Endometrium (tissue), 2 donors: ENCODE data around the gene PAMR1.
"Not testable (repeated sequence)": the region's sequence is repeated elsewhere in the genome, so short reads cannot be mapped to it uniquely, and the experiment has no call there.

Experiments used
- FAIRE-seq: peaks from 2 replicates; lab custom pipeline; 2012; peaks lifted over from hg19 to GRCh38; lab: Jason Lieb, UNC
- donor health status: control.
- donor health status: control.

The PAMR1 gene

GRCh38 chr11:35543481-35543880 is 18.1 kb upstream of the PAMR1 start:
- no peak for FAIRE-seq

- peak; percentile 99 for FAIRE-seq
Observed at GRCh38 chr11:35541621-35542375, 16.4 kb upstream of the PAMR1 start.

GRCh38 chr11:35540526-35540925 is 15.1 kb upstream of the PAMR1 start:
- no peak for FAIRE-seq

- peak; percentile 94 for FAIRE-seq
Observed at GRCh38 chr11:35539781-35540281, 14.4 kb upstream of the PAMR1 start.

GRCh38 chr11:35539256-35539655 is 13.8 kb upstream of the PAMR1 start:
- FAIRE-seq = no peak

- no peak for FAIRE-seq
Observed at GRCh38 chr11:35536470-35536869, 11.1 kb upstream of the PAMR1 start.

GRCh38 chr11:35531246-35531645 is 5.8 kb upstream of the PAMR1 start:
- FAIRE-seq = no peak

- FAIRE-seq = no peak
Observed at GRCh38 chr11:35529971-35530495, 4.6 kb upstream of the PAMR1 start.

GRCh38 chr11:35526370-35526792 is 965 bp upstream of the PAMR1 start:
- no peak for FAIRE-seq

GRCh38 chr11:35524780-35525179 is 636 bp downstream of the PAMR1 start:
- no peak for FAIRE-seq

GRCh38 chr11:35523861-35524260 is 1.6 kb downstream of the PAMR1 start:
- no peak for FAIRE-seq

GRCh38 chr11:35523331-35523768 is 2.1 kb downstream of the PAMR1 start:
- no peak for FAIRE-seq

GRCh38 chr11:35522091-35522490 is 3.3 kb downstream of the PAMR1 start:
- FAIRE-seq = not testable (repeated sequence)

GRCh38 chr11:35520376-35520775 is 5.0 kb downstream of the PAMR1 start:
- FAIRE-seq = no peak

- FAIRE-seq = no peak
Observed at GRCh38 chr11:35518766-35519165, 6.7 kb downstream of the PAMR1 start.

- no peak for FAIRE-seq
Observed at GRCh38 chr11:35517481-35517880, 7.9 kb downstream of the PAMR1 start.

GRCh38 chr11:35516403-35516802 is 9.0 kb downstream of the PAMR1 start:
- no peak for FAIRE-seq

- FAIRE-seq = no peak
Observed at GRCh38 chr11:35515224-35515623, 10.2 kb downstream of the PAMR1 start.

- no peak for FAIRE-seq
Observed at GRCh38 chr11:35514481-35514880, 10.9 kb downstream of the PAMR1 start.

GRCh38 chr11:35511666-35512065 is 13.8 kb downstream of the PAMR1 start:
- FAIRE-seq = no peak

GRCh38 chr11:35507688-35508087 is 17.7 kb downstream of the PAMR1 start:
- FAIRE-seq = no peak

GRCh38 chr11:35501776-35502175 is 23.6 kb downstream of the PAMR1 start:
- no peak for FAIRE-seq

GRCh38 chr11:35500744-35501143 is 24.7 kb downstream of the PAMR1 start:
- no peak for FAIRE-seq

GRCh38 chr11:35496416-35496815 is 29.0 kb downstream of the PAMR1 start:
- no peak for FAIRE-seq
